Measurements from ENCODE around the gene PPFIBP1.

Gene PPFIBP1

DNA sequence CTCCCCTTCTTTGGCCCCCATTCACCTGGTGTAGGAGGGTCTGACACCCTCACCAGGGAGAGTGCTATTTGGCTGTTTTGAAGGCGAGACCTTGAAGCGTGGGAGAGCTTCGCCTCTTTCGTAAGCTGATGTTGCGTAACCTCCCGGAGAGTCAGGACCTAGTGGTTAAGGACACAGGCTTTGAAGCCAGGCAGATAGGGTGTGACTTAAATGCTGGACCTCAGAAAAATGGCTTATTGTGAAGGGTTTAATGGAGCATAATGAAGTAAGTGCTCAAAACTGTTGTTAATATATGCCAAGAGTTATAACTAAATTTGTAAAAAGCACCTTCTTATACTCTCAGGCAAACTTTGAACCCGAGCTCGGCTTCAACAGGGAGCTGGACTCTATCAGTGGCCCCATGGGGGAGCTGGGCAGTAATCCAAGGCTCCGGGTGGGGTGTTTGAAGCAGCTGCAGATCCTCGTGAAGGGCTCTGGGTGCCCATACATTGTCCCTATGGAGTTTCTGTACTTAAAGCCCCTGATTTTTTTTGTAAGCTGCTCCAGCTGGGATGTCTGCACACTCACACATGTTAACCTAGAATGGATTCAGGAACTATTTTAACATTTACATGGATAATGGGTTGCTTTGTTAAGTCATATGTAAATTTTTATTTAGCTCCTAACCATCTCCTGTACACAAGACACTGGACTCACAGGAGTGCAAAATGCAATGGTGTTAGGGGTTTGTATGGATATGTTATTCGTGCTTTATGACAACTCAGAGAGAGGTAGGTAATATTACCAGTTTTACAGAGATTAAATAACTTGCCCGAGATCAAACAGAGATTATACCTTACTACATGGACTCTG, 26.0 kb downstream of the PPFIBP1 start:
- no peaks in the 10 kb centered on the region for H3K9me3 ChIP-seq (ENCODE audit: control insufficient read depth, low read length)
- peaks cover 19% of the 10 kb centered on the region for H3K4me1 ChIP-seq (ENCODE audit: control insufficient read depth, insufficient read depth, low read depth, low read length)
- peak overlapping the region in 1 of 2 experiments; percentile 67 for H3K4ac ChIP-seq (ENCODE audit: low read depth in 1 of 2, low read length in 2 of 2)
- peak overlapping the region; percentile 74 for H2AK5ac ChIP-seq (ENCODE audit: low read length, severe bottlenecking)
- 17% methylated on average over 11 of the region's 12 CpGs for WGBS
- H3K18ac ChIP-seq (ENCODE audit: low read depth in 1 of 2, low read length in 2 of 2), result peak overlapping the region; percentile 84 to 88
- H3K4me2 ChIP-seq (ENCODE audit: low read length, poor library complexity, severe bottlenecking), result peak overlapping the region; percentile 10
- peak overlapping the region; percentile 95 for H2BK120ac ChIP-seq (ENCODE audit: low read depth, low read length)
- peak overlapping the region; percentile 46 to 80 for H2BK12ac ChIP-seq (ENCODE audit: low read length in 2 of 2)
- no peak overlapping the region for H3K14ac ChIP-seq (ENCODE audit: low read length in 2 of 2)
- H3K79me1 ChIP-seq (replicated peaks; ENCODE audit: low read length, poor library complexity, severe bottlenecking), result peaks cover 46% of the 10 kb centered on the region
- peak overlapping the region; percentile 79 for H3K27ac ChIP-seq (ENCODE audit: low read length, poor library complexity, severe bottlenecking)
- no peak overlapping the region for H2BK5ac ChIP-seq (ENCODE audit: low read depth, low read length, poor library complexity, severe bottlenecking)
- H2BK15ac ChIP-seq (ENCODE audit: low read depth, poor library complexity, severe bottlenecking), result no peak overlapping the region
- no peaks in the 10 kb centered on the region for H3K27me3 ChIP-seq (ENCODE audit: control insufficient read depth in 1 of 2, insufficient read depth in 1 of 2, low read length in 2 of 2)
- H3K23ac ChIP-seq (ENCODE audit: low read length in 2 of 2), result no peak overlapping the region
- H3K4me3 ChIP-seq (ENCODE audit: insufficient read depth in 1 of 2, low read depth in 1 of 2, low read length in 2 of 2), result peak overlapping the region in 1 of 2 experiments; percentile 58
- no peak overlapping the region for H4K8ac ChIP-seq (ENCODE audit: low read length)
- H4K91ac ChIP-seq (ENCODE audit: low read length), result peak overlapping the region; percentile 76
- H3K36me3 ChIP-seq (ENCODE audit: control insufficient read depth in 1 of 2, insufficient read depth in 2 of 2, low read depth in 1 of 2, low read length in 2 of 2), result peaks cover 0 to 3% of the 10 kb centered on the region in 2 experiments
- DNase-seq, result peak; percentile 97
- no peak overlapping the region for H2AFZ ChIP-seq (ENCODE audit: low read depth, low read length)
- H3K9ac ChIP-seq (ENCODE audit: low read length), result peak overlapping the region; percentile 77

GRCh38 chr12:27550653-27550975, 26.6 kb downstream of the PPFIBP1 start:
- Histone ChIP-seq H4K8ac (ENCODE audit: low read length) (no peak overlapping the region), H2BK120ac (ENCODE audit: low read depth, low read length) (no peak overlapping the region), H2BK12ac (ENCODE audit: low read length in 2 of 2) (no peak overlapping the region), H3K4me3 (ENCODE audit: insufficient read depth in 1 of 2, low read depth in 1 of 2, low read length in 2 of 2) (peak overlapping the region in 1 of 2 experiments; percentile 58), H3K18ac (ENCODE audit: low read depth in 1 of 2, low read length in 2 of 2) (no peak overlapping the region), H3K36me3 (ENCODE audit: control insufficient read depth in 1 of 2, insufficient read depth in 2 of 2, low read depth in 1 of 2, low read length in 2 of 2) (peaks cover 0 to 3% of the 10 kb centered on the region in 2 experiments), H3K4me2 (ENCODE audit: low read length, poor library complexity, severe bottlenecking) (no peak overlapping the region), H3K4ac (ENCODE audit: low read depth in 1 of 2, low read length in 2 of 2) (no peak overlapping the region), H2BK5ac (ENCODE audit: low read depth, low read length, poor library complexity, severe bottlenecking) (no peak overlapping the region), H3K79me1 (replicated peaks; ENCODE audit: low read length, poor library complexity, severe bottlenecking) (peaks cover 43% of the 10 kb centered on the region), H2BK15ac (ENCODE audit: low read depth, poor library complexity, severe bottlenecking) (no peak overlapping the region), H3K14ac (ENCODE audit: low read length in 2 of 2) (no peak overlapping the region), H4K91ac (ENCODE audit: low read length) (no peak overlapping the region), H2AFZ (ENCODE audit: low read depth, low read length) (no peak overlapping the region), H2AK5ac (ENCODE audit: low read length, severe bottlenecking) (no peak overlapping the region), H3K9me3 (ENCODE audit: control insufficient read depth, low read length) (no peaks in the 10 kb centered on the region), H3K4me1 (ENCODE audit: control insufficient read depth, insufficient read depth, low read depth, low read length) (peaks cover 19% of the 10 kb centered on the region), H3K9ac (ENCODE audit: low read length) (peak overlapping the region; percentile 77), H3K27me3 (ENCODE audit: control insufficient read depth in 1 of 2, insufficient read depth in 1 of 2, low read length in 2 of 2) (no peaks in the 10 kb centered on the region), H3K23ac (ENCODE audit: low read length in 2 of 2) (no peak overlapping the region), H3K27ac (ENCODE audit: low read length, poor library complexity, severe bottlenecking) (no peak overlapping the region)
- 96% methylated on average over 4 of the region's 4 CpGs for WGBS
- no peak for DNase-seq

DNA sequence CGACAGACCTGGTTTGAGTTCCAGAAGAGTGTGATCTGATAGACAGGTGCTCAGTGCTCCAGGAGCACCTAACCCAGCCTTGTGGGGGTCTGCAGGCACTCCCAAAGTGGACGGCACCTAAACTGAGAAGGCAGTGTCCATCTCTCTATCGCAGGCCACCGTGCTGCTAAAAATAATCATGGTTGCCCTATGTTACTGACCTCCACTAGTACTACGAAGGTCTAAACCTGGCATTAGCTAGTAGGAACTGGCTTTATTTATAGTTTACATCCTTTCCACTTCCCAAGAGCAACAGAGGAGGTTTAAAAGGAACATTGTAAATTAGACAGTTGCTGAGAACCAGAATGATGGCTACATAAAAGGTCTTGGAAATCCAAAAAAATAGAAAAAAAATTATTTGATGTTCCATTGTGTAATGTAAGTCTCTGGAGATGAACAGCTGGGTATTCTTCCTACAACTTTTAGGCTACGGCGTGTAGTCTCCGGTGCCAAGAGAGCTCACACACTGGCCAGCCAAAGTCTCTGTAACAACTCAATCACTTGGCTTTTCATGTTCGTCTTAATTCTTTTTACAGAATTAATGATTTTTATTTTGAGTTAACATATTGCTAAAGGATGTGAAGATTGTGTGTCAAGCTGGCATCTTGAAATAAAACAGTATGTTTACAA, 27.3 kb downstream of the PPFIBP1 start:
- Histone ChIP-seq H2BK120ac (ENCODE audit: low read depth, low read length) (peak overlapping the region; percentile 42), H3K9me3 (ENCODE audit: control insufficient read depth, low read length) (no peaks in the 10 kb centered on the region), H3K4me1 (ENCODE audit: control insufficient read depth, insufficient read depth, low read depth, low read length) (peaks cover 16% of the 10 kb centered on the region), H3K27ac (ENCODE audit: low read length, poor library complexity, severe bottlenecking) (no peak overlapping the region), H2BK5ac (ENCODE audit: low read depth, low read length, poor library complexity, severe bottlenecking) (no peak overlapping the region), H2BK15ac (ENCODE audit: low read depth, poor library complexity, severe bottlenecking) (no peak overlapping the region), H4K8ac (ENCODE audit: low read length) (no peak overlapping the region), H3K79me1 (replicated peaks; ENCODE audit: low read length, poor library complexity, severe bottlenecking) (peaks cover 38% of the 10 kb centered on the region), H2BK12ac (ENCODE audit: low read length in 2 of 2) (peak overlapping the region; percentile 87 to 94), H2AK5ac (ENCODE audit: low read length, severe bottlenecking) (peak overlapping the region; percentile 46), H3K36me3 (ENCODE audit: control insufficient read depth in 1 of 2, insufficient read depth in 2 of 2, low read depth in 1 of 2, low read length in 2 of 2) (peaks cover 0 to 3% of the 10 kb centered on the region in 2 experiments), H3K14ac (ENCODE audit: low read length in 2 of 2) (peak overlapping the region in 1 of 2 experiments; percentile 77), H3K23ac (ENCODE audit: low read length in 2 of 2) (peak overlapping the region in 1 of 2 experiments; percentile 28), H3K4me3 (ENCODE audit: insufficient read depth in 1 of 2, low read depth in 1 of 2, low read length in 2 of 2) (peak overlapping the region in 1 of 2 experiments; percentile 30), H3K4ac (ENCODE audit: low read depth in 1 of 2, low read length in 2 of 2) (peak overlapping the region in 1 of 2 experiments; percentile 73), H4K91ac (ENCODE audit: low read length) (peak overlapping the region; percentile 87), H2AFZ (ENCODE audit: low read depth, low read length) (no peak overlapping the region), H3K18ac (ENCODE audit: low read depth in 1 of 2, low read length in 2 of 2) (peak overlapping the region; percentile 84 to 95), H3K9ac (ENCODE audit: low read length) (peak overlapping the region; percentile 48), H3K4me2 (ENCODE audit: low read length, poor library complexity, severe bottlenecking) (no peak overlapping the region), H3K27me3 (ENCODE audit: control insufficient read depth in 1 of 2, insufficient read depth in 1 of 2, low read length in 2 of 2) (no peaks in the 10 kb centered on the region)
- DNase-seq, result peak; percentile 34
- WGBS, result 83% methylated on average over 6 of the region's 9 CpGs

DNA sequence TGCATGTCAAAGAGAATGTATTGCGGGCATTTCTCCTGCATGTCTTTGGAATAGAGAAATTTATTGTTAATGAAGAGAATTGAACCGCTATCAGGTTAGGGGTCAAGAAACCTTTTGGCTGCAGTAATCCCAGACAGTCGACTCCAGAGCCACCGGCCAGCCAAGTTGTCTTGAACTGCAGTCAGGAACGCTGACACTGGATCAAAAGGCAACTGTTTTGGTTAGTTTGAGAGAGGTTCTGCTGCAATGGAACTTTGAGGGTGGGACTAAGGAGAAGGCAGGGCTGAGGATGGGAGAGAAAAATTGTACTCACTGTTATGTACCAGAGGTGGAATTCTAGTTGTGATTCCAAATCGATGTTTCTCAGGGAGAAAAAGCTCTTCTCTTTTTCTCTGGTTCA, 28.2 kb downstream of the PPFIBP1 start:
- no peak overlapping the region for H2BK15ac ChIP-seq (ENCODE audit: low read depth, poor library complexity, severe bottlenecking)
- H3K4ac ChIP-seq (ENCODE audit: low read depth in 1 of 2, low read length in 2 of 2), result no peak overlapping the region
- H3K27ac ChIP-seq (ENCODE audit: low read length, poor library complexity, severe bottlenecking), result no peak overlapping the region
- H3K23ac ChIP-seq (ENCODE audit: low read length in 2 of 2), result no peak overlapping the region
- no peak for DNase-seq
- H3K9ac ChIP-seq (ENCODE audit: low read length), result peak overlapping the region; percentile 48
- H3K4me3 ChIP-seq (ENCODE audit: insufficient read depth in 1 of 2, low read depth in 1 of 2, low read length in 2 of 2), result no peak overlapping the region
- no peak overlapping the region for H2AK5ac ChIP-seq (ENCODE audit: low read length, severe bottlenecking)
- H3K4me2 ChIP-seq (ENCODE audit: low read length, poor library complexity, severe bottlenecking), result no peak overlapping the region
- H3K9me3 ChIP-seq (ENCODE audit: control insufficient read depth, low read length), result no peaks in the 10 kb centered on the region
- WGBS, result 90% methylated on average over 5 of the region's 6 CpGs
- H2BK120ac ChIP-seq (ENCODE audit: low read depth, low read length), result no peak overlapping the region
- no peak overlapping the region for H2AFZ ChIP-seq (ENCODE audit: low read depth, low read length)
- H3K36me3 ChIP-seq (ENCODE audit: control insufficient read depth in 1 of 2, insufficient read depth in 2 of 2, low read depth in 1 of 2, low read length in 2 of 2), result peaks cover 0 to 3% of the 10 kb centered on the region in 2 experiments
- no peak overlapping the region for H4K91ac ChIP-seq (ENCODE audit: low read length)
- peak overlapping the region in 1 of 2 experiments; percentile 1 for H3K18ac ChIP-seq (ENCODE audit: low read depth in 1 of 2, low read length in 2 of 2)
- H3K14ac ChIP-seq (ENCODE audit: low read length in 2 of 2), result no peak overlapping the region
- peaks cover 33% of the 10 kb centered on the region for H3K79me1 ChIP-seq (replicated peaks; ENCODE audit: low read length, poor library complexity, severe bottlenecking)
- peaks cover 15% of the 10 kb centered on the region for H3K4me1 ChIP-seq (ENCODE audit: control insufficient read depth, insufficient read depth, low read depth, low read length)
- H2BK12ac ChIP-seq (ENCODE audit: low read length in 2 of 2), result no peak overlapping the region
- no peak overlapping the region for H2BK5ac ChIP-seq (ENCODE audit: low read depth, low read length, poor library complexity, severe bottlenecking)
- no peak overlapping the region for H4K8ac ChIP-seq (ENCODE audit: low read length)
- no peaks in the 10 kb centered on the region for H3K27me3 ChIP-seq (ENCODE audit: control insufficient read depth in 1 of 2, insufficient read depth in 1 of 2, low read length in 2 of 2)
